ENCODE measurements around the gene FGD6.

DNA sequence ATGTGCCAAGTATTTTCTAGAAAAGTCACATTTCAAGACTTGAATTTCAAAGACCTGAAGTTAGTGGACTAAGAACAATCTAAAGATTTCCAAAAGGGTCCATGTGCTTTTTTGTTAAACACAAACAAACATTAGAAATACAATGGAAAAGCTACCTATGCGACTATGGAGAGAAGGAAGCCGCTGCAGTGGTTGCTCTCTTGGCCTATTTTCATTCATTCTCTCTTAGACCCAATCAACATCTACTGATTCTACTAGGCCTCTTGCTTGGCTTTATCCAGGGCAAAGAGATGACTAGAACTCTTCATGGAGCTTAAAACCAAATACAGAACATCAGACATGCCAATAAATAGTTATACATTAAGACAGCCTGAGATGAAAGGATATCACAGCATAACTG, 9.9 kb downstream of the FGD6 start:
- TF ChIP-seq POLR2A (IDR thresholded peaks at IDR 0.05) (no peak), EP300 (IDR thresholded peaks at IDR 0.05) (no peak)
- TF ChIP-seq, protein P1, sequence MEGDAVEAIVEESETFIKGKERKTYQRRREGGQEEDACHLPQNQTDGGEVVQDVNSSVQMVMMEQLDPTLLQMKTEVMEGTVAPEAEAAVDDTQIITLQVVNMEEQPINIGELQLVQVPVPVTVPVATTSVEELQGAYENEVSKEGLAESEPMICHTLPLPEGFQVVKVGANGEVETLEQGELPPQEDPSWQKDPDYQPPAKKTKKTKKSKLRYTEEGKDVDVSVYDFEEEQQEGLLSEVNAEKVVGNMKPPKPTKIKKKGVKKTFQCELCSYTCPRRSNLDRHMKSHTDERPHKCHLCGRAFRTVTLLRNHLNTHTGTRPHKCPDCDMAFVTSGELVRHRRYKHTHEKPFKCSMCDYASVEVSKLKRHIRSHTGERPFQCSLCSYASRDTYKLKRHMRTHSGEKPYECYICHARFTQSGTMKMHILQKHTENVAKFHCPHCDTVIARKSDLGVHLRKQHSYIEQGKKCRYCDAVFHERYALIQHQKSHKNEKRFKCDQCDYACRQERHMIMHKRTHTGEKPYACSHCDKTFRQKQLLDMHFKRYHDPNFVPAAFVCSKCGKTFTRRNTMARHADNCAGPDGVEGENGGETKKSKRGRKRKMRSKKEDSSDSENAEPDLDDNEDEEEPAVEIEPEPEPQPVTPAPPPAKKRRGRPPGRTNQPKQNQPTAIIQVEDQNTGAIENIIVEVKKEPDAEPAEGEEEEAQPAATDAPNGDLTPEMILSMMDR (IDR thresholded peaks at IDR 0.05): no peak
